DMS153 treated with DMSO at 0.1 percent for 48 hours (cell line): ENCODE results near the gene SASH1.
A peak's percentile ranks its signal among the peaks of the same experiment; 100 is the strongest.

Experiments
- DNase-seq: peaks from one replicate; lab custom pipeline; 2025; ENCODE audit not compliant: unreplicated experiment; lab: John Stamatoyannopoulos, UW

Gene SASH1

DNA sequence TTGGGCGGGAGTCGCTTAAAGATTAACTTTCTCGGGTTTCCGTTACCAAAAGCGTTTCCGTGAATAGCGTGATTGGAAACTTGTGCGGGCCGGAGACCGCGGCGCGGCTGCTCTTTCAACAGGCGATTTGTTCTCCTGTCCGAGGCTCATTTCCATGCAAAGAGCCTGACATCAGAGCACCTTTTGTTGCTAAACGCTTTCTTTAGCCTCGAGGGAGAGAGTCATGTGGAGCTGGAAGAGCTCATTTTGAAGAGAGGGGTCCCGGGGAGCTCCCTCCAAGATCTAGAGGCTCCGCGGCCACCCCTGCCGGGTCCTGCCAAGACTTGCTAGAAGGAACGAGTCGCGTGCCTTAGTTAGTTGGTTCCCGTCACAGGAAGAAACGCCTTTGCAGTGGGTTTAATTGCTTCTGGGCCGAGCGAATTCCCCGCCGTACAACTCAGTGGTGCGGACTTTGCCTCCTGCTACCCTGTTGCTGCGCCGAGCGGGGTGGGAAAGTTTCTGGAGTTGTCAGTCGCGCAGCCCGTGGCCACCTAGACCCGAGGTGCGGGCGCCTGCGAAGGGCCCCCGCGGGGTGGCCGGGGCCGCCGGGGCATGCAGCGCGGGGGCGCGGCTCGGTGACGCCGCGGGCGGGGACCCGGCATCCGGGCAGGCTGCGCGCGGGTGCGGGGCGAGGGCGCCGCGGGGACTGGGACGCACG lies at the start of gene SASH1:
TSS of gene SASH1 (plus strand) at position 489 of the 697 bp plus-strand sequence. CDS start 230 bp downstream, outside the sequence.
- DNase-seq, result peak; percentile 80

DNA sequence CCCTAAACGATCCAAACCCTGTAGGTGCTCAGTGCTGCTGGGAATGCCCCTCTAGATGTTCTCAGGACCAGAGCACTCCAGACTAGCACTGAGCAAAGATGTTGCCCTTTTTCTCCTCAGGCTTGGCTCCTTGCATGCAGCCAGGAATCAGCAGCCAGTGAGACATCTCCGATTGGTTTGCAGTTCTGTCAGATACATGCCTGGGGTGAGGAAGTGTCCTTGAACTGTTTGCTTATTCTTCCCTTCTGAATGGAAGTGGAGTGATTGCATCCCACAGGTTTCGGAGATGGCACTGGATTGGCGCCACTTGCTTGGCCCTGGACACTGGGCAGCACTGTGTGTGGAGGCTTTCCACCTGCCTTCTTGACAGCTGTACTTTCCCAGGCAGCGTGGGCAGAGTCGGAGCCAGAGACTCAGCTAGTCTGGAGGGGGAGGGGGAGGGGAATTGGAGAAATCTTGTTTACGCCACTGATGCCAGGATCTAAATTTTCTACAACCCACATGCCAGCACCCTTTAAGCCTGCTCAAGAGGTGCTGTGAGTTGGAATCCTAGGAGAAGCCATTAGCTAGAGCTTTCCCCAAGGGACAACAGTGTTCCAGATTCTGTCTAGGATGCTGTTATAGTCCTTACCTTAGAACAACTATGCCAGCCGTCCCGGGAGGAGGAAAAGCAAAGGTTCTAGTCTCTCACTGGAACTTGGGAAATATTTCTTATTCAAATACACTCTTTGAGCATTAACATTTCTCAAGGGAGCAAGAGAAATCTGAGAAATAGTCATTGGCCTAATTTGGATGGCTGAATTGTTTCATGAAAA lies 49.2 kb upstream of the SASH1 start:
- DNase-seq, result no peak

DNA sequence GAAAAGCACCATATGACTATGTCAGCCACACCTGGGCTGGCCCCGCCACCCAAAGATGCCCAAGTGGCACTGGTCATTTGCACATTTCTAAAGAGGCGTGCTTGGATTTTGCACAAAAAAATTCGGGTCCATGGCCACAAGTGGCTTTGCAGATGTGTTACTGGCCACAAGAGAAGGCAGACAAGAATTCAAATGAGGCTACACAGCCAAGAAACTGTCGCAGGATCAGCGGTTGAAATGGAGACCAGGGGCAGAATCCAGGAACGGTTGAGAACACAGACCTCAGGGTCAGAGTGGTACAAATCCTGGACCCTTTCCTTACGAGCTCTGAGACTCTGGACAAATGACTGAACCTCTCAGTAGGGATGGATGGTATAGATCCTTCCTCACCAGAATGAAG lies 48.6 kb upstream of the SASH1 start:
- no peak for DNase-seq

- DNase-seq, result no peak
These were observed 47.3 kb upstream of the SASH1 start for GRCh38 chr6:148295261-148295887.

DNA sequence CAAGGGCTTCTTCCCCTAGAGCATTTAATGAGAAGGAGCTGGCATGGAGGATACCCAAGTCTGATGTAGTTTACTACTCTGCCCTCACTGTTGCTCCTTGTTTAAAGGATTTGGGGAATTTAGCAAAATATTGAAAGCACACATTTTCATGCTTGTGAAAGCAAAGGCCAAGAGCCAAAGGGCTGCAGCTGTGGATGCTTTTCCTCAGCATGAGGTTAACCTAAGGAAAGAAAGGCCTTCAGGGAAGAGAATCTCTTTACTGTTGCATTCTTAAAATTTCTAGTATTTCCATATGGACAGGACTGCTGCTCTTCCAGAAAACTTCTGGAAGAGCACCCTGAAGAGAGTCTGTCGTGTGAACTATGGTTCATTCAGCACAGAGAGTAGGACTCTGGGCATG lies 45.9 kb upstream of the SASH1 start:
- no peak for DNase-seq

GRCh38 chr6:148298683-148299082 lies 44.0 kb upstream of the SASH1 start:
- no peak for DNase-seq

DNA sequence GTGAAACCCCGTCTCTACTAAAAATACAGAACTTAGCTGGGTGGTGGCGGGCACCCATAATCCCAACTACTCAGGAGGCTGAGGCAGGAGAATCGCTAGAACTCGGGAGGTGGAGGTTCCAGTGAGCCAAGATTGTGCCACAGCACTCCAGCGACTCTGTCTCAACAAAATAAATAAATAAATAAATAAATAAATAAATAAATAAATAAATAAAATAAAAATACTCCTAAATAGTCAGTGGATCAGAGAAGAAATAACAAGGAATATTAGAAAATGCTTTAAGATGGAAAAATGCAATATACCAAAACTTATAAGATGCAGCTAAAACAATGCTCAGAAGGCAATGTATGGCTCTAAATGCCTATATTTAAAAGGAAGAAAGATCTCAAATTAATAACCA lies 39.0 kb upstream of the SASH1 start:
- DNase-seq, result no peak

DNA sequence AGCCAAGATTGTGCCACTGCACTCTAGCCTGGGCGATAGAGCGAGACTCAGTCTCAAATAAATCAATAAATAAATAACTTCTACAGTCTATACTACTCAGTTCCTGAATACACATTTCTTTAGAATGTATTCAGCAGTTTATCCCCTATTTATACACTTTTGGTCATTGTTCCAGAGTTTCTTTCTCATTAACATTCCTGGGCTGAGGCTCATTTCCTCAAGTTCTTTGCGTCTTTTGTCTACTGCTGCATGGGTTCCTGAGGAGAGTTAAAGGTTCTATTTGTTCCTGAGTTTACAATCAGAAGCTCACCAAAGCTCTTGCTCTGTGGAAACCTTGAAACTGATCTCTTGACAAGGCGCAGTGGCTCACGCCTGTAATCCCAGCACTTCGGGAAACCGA lies 37.7 kb upstream of the SASH1 start:
- DNase-seq, result no peak

GRCh38 chr6:148306286-148306685 lies 36.4 kb upstream of the SASH1 start:
- no peak for DNase-seq

- DNase-seq, result no peak
These were observed 35.2 kb upstream of the SASH1 start for GRCh38 chr6:148307405-148307804.

- no peak for DNase-seq
These were observed 33.3 kb upstream of the SASH1 start for GRCh38 chr6:148309301-148309700.

DNA sequence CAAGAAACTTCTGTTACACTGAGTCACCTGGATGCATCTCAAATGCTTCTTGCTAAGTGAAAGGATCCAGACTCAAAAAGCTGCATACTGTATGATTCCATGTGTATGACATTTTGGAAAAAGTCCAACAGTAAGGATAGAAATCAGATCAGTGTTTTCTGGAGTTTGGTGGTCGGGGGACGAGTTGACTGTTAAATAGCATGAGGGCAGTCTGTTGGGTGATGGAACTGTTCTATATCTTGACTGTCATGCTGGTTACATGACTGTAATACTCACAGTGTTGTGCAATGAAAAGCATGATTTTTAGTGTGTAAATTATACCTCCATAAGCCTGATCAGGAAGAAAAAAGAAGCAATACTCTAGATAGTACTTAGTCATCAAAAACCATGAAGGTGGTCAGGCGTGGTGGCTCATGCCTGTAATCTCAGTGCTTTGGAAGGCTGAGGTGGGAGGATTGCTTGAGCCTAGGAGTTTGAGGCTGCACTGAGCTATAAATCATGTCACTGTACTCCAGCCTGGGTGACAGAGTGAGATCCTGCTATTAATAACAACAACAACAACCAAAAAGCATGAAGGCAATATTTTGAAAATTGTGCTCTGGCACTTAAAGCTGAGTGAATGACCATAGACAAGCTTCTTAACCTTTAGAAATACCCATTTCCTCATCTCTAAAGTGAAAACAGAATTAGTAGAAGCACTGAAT lies 30.5 kb upstream of the SASH1 start:
- no peak for DNase-seq

DNA sequence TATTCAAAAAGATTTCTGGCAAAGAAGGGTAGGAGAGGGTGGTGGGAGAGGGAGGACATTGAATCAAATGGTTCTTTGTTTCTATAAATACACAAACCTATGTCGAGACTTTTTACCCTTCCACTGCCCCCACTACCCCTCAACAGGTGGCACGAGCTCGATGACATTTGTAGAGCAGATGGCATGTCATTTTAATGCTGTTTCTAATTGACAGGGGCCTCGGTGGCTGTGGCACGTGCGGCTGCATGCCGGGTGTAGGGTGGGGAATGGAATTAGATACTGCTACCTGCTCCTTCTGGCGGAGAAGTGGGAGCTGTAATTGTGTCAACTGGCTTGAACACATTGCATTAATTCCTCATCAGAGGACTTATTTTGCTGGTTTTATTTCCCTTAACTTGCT lies 29.1 kb upstream of the SASH1 start:
- no peak for DNase-seq

DNA sequence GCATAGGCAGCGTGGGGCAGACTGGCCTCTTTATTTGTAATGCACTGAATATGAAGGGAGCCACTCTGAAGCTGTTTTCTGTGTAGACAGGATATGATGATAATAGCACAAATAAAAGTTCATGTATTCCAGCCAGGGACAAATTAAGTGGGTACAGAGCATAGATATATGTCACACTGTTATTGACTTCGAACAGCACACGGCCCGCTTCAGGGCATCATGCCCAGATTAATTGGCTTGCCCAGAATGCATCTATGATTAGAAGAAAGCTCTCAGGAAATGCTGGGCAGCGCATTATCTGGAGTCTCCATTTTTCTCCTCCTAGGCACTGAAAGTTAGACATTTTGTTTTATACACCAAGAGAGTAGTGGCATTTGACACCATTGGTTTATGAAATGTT lies 26.3 kb upstream of the SASH1 start:
- DNase-seq, result peak; percentile 48

DNA sequence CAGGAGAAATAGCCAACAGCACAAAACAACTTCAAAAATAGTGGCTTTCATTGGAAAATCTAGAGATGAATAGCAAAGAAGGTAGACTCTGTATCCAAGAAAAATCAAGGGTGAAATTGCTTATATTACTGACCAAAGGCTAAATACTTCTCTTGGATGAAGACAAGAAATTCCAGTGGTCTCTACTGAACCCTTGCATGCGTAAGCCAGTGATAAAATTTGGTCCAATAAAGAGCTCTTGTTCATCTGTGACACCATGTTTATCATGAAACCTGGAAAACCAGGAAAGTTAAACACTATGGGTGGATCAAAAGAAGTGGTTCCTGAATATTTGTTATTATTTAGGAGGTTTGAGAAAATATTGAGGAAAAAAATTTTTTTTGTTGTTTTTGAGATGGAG lies 25.6 kb upstream of the SASH1 start:
- DNase-seq, result no peak

- no peak for DNase-seq
These were observed 24.9 kb upstream of the SASH1 start for GRCh38 chr6:148317739-148318138.

- no peak for DNase-seq
These were observed 19.9 kb upstream of the SASH1 start for GRCh38 chr6:148322704-148323103.

DNA sequence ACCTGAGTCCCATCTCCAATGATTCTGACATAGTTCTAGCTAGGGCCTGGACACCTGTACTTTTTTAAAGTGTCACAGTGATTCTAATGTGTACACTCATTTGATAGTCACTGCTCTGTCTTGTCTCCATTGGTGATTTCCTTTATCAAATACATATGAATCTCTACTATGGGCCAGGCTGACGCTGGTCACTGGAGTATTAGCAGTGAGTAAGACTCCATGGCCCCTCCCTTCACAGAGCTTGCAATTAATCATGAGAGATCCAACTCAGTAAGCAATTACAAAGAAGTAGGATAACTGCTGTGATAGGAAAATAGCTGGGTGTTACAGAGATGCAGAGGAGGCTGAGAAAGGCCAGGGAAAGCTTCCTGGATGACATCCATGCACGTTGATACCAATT lies 19.3 kb upstream of the SASH1 start:
- no peak for DNase-seq

DNA sequence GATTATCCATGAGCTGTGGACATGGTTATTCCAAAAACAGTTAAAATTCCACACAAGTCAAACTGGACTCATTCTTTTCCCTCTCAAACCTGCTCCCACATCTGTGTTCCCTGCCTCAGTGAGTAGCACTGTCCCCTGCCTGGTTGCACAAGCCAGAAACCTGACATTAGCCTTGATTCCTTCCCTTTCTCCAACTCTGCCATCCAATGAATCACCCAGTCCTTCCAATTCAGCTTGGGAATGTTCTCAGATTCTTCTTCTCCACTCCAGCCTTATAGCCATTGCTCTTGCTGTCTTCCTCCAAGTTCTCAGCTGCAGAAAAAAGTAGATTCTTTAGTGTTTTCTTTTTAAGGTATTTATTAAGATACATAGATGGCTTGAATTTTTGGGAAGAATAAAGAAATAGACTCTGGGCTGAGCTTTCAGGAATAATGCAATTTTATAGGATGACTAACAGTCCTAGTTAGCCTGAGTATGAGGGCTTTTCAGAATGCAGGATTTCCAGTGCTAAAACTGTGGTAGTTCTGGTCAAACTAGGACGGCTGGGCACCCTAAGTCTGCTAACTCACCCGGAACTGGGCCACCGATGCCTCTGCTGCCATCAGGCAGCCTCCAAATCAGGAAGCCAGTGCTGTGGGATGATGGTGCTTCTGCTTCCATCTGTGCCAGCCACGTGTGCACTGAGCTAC lies 18.2 kb upstream of the SASH1 start:
- no peak for DNase-seq

DNA sequence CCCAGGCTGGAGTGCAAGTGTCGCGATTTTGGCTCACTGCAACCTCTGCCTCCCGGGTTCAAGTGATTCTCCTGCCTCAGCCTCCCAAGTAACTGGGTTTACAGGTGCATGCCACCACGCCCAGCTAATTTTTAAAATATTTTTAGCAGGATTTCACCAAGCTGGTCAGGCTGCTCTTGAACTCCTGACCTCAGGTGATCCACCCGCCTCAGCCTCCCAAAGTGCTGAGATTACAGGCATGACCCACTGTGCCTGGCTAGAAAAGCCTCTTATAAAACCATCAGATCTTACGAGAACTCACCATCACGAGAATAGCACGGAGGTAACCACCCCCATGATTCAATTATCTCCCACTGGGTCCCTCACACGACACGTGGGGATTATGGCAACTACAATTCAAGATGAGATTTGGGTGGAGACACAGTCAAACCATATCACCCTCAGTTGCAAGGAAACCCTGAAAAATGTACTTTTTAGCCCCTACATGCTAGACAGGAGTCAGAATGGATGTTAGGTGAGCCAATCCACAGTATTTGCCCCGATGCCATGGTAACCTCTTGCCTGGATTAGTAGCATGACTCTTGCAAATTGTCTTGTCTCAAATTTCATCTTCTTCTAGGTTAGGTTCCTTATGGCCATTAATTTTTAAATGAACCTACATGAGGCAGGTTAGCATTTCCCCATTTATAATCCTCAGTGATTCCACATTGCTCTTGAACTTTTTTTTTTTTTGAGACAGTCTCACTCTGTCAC lies 17.1 kb upstream of the SASH1 start:
- DNase-seq, result no peak
